NCI-H774 (cell line): ENCODE results near the gene CRYBG3.
"Not testable (repeated sequence)": the region's sequence is repeated elsewhere in the genome, so short reads cannot be mapped to it uniquely, and the experiment has no call there.

Experiments
- DNase-seq: peaks from one replicate; lab custom pipeline; 2025; lab: John Stamatoyannopoulos, UW

Gene CRYBG3

DNA sequence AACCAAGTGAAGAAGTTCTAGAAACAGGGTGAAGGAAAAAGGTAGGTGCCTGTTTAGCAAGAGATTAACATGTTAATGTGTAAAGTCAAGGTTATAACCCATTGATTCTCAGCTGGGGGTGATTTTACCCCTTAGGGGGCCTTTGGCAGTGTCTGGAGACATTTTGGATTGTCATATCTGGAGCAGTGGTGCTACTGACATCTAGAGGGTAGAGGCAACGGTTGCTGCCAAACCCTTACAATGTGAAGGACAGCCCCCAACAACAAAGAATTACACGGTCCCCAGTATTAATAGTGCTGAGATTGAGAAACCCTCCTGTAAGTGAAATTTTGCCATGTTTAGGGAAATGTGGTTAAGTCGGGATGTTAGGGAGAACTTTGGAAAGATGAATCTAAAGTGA is 74.7 kb downstream of the CRYBG3 start:
- no peak for DNase-seq

GRCh38 chr3:97899331-97899730 is 77.5 kb downstream of the CRYBG3 start:
- no peak for DNase-seq

DNA sequence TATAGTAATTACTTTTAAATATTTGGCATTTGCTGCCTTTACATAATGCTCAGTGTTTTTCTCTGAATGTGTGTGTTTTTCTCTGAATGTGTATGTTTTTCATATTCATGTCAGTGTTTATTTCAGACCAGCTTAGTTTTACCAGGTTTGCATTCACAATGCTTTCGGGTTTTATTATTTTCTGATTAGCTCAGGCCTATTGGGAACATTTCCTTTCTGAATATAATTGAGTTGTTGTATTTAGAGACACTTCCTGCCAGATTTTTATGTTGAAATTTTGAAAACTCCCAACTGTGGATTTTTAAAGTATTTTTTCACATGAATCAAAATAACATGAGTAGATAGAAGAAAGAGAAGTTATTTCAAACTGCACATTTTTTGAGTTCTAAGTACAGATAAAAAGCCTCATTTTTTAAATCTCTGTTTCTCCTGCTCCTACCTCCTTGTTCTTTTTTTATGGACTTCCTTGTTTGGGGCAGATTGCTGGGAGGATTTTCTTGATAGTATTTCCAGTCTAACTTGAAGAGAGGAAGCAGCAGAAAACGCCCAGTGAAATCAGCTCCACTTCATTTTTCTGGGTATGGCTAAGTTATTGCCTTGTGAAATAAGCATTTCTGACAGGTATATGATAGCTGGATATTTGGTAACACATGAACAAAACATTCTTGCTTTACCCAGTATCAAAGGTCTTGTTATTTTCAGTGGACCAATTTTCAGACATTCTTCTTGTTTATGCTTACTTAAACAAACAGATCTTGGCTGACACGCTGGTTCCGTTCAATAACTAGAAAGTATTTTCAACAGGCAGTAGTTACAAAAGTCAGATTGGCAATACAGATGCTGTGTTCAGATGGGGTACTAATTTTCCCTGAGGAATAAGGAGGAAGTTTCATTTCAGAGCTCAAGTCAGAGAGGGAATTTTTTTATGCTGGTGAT is 79.8 kb downstream of the CRYBG3 start:
- no peak for DNase-seq

- not testable (repeated sequence) for DNase-seq
These were observed 88.0 kb downstream of the CRYBG3 start for GRCh38 chr3:97909830-97910229.

DNA sequence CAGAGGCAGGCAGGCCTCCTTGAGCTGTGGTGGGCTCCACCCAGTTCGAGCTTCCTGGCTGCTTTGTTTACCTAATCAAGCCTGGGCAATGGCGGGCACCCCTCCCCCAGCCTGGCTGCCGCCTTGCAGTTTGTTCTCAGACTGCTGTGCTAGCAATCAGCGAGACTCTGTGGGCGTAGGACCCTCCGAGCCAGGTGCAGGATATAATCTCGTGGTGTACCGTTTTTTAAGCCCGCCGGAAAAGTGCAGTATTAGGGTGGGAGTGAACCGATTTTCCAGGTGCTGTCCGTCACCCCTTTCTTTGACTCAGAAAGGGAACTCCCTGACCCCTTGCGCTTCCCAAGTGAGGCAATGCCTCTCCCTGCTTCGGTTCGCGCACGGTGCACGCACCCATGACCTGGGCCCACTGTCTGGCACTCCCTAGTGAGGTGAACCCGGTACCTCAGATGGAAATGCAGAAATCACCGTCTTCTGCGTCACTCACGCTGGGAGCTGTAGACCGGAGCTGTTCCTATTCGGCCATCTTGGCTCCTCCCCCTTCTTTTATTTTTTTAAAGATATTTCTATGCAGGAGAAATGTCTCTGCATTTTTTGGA is 88.5 kb downstream of the CRYBG3 start:
- not testable (repeated sequence) for DNase-seq

- no peak for DNase-seq
These were observed 89.1 kb downstream of the CRYBG3 start for GRCh38 chr3:97910931-97911351.

DNA sequence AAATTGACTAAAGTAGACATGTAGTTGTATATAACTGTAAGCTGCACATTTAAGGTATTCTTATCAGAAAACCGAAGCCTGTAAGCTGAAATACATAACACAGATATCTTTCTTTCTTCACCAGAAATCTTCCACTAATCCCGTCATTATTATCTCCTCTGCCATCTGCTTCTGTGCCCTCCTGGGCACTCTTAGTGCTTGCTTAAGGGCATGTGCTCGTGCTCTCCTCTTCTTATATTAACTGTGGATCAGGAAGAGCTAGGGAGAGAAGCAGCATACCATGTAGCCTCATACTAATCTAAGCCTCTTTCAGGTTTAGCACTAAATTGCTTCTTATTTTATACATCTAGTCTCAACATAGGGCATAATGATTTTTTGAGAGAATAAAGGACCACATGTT is 89.6 kb downstream of the CRYBG3 start:
- no peak for DNase-seq

DNA sequence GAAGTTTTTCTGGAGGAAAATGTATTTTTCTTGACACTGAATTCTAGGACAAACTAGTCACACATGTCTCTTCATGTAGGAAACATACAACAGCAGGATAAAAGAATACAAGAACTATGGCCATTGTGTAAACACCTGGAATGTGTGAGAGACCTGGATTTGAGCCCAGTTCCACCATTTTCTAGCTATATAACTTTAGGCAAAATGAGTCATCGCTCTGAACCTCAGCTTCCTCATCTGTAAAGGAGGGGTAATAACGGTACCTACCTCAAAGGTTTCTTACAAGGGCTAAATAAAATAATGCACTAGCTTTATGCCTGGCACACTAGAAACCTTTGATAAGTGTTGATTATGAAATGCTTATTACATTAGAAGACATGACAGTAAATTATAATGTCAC is 92.6 kb downstream of the CRYBG3 start:
- DNase-seq: no peak

- DNase-seq: no peak
These were observed 94.8 kb downstream of the CRYBG3 start for GRCh38 chr3:97916576-97916975.

GRCh38 chr3:97917813-97918536 is 96.2 kb downstream of the CRYBG3 start:
- DNase-seq: no peak

DNA sequence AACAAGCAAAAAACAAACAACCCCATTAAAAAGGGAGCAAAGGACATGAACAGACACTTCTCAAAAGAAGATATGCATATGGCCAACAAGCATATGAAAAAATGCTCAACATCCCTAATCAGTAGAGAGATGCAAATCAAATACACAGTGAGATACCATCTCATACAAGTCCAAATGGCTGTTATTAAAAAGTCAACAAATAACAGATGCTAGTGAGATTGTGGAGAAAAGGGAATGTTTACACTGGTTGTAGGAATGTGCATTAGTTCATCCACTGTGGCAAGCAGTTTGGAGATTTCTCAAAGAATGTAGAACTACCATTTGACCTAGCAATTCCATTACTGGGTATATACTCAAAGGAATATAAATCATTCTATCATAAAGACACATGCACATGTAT is 105.9 kb downstream of the CRYBG3 start:
- DNase-seq: no peak

GRCh38 chr3:97928986-97929385 is 107.2 kb downstream of the CRYBG3 start:
- no peak for DNase-seq

DNA sequence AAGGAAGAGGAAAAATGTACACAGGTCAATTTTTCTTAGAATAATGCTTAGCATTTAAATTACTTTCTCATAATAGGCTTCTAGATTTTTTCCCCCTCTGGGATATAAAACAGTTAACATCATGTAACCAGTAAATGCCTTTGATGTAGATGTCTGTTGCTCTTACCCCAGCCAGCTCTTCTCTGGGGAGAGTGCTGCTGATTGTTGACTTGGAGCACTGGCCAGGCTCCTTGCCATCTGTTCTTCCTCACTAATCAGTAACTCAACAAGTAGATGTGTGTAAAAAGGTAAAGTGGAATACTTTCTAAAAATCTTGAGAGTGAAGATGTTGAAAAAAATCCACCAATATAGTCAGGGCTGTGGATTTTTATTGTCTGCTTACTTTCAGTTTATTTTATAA is 108.2 kb downstream of the CRYBG3 start:
- no peak for DNase-seq

DNA sequence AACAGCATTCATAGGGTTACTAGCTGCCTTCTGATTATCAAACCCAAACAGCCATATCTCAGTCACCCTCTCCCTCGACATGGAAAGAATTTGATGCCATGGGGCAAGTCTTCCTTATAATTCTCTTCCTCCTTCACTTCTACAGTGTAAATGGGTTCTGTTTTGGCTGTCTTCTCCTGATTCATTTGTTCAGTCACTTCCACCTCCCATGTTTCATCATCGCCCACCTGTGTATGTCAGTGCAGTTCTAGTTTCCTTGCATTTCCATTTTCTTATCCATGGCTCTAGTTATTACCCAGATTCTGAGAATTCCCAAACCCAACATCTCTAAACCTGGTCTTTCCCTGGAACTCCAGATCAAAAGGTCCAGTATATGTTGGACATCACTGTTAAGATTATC is 109.4 kb downstream of the CRYBG3 start:
- DNase-seq: no peak

DNA sequence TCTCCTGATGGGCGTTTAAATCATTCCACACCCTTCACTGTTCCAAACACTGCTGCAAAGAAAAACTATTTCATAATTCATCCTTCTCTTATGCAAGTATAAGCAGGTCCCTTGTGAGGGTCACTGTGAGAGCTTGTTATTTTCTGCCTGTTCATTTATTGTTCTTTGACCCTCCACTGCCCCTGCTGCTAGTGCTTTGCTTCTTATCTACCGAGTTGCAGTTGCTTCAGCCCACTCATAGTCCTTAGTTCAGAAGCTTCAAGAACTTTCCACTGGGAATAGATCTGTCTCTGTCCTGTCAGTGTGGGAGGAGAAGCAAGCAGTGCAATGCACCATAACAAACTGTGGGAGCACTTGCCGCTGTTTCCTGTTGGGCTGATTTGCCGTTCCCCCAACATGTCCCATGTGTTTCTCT is 110.6 kb downstream of the CRYBG3 start:
- no peak for DNase-seq

GRCh38 chr3:97934980-97935695 is 113.3 kb downstream of the CRYBG3 start:
- DNase-seq: no peak

DNA sequence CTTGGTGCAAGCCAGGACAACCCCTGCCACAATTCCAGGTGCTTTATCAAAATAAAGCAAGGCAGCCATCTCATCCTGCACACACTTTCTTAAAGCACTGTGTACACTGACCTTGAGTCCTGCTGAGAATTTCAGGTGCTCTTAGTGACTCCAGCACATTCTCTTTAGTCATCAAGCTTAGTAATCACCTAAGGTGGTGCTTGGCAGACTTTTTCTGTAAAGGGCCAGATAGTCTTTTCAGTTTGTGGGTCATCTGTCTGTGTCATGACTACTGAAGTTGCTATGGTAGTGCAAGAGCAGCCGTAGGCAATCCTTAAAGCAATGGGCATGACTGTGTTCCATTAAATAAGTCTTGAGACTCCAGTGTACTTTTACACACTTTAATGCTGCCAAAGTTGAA is 114.0 kb downstream of the CRYBG3 start:
- DNase-seq: no peak

GRCh38 chr3:97937205-97937604 is 115.4 kb downstream of the CRYBG3 start:
- no peak for DNase-seq

DNA sequence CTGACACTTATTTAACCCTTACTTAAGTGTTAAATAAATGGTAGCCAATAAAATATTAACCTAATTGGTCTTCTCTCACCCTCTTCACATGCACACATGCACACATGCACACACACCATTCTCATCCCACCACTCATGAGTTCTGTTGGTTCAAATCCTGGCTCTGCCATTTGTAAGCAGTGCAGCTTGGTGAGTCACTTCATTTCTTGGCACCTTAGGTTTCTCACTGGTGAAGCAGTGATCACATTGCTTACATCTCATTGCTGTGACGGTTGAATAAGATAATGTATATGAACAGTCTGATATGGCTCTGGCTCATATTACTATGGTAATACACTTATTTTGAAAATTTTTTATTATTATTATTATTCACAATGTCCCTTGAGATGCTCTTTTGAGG is 116.6 kb downstream of the CRYBG3 start:
- DNase-seq: no peak

- no peak for DNase-seq
These were observed 117.6 kb downstream of the CRYBG3 start for GRCh38 chr3:97939401-97939800.

DNA sequence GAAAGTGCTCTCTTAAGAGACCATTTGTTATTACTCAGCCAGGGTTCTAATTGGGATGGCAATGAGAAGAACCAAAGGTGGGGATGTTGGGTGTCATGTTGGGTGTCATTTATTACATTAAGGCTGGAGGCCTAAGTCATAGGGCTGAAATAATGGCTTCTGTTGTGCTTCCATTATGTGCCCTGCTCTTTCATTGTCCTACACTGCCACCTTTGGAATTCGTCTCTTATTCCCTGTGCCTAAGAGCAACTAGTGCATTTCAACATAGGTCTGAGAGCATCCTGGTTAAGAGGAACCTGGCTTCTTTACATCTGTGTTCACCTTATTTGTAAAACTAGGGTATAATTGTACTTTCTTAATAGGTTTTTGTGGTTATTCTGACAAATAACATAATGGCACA is 118.2 kb downstream of the CRYBG3 start:
- no peak for DNase-seq
